SK-N-SH (cell line): ENCODE data around the gene ADGRF4. TPM values are rescaled to one million over a fixed set of nuclear protein-coding genes. Genes with fewer than 3 reads are reported as not detected.

Experiments
- polyA plus RNA-seq, 3 experiments: library from polyadenylated mRNA; depleted of rRNA; stranded (reverse); fragments of >200 nt; gene quantifications; 2 replicates each; pipeline ENCODE4 v1.2.3, GENCODE V29; 2012

ADGRF4 gene
- polyA plus RNA-seq, 1 of the 3 experiments (the other 2 are of a cell fraction): not detected

Other genes with a start within 250 kb of the ADGRF4 start
- gene CD2AP, start 220.8 kb upstream of the ADGRF4 start, polyA plus RNA-seq (2012; rRNA removed): 1.6 and 2.3 TPM in 2 replicates
- gene OPN5, start 83.5 kb downstream of the ADGRF4 start, polyA plus RNA-seq (2012; rRNA removed): not detected in 2 replicates